Upper lobe of left lung (tissue), 4 donors: Measurements from ENCODE around the gene AUP1.

ENCODE experiments used
- CTCF ChIP-seq, 6 experiments: fragments of 450-650 bp in 4 of 6; fragments of 200-600 bp in 2 of 6; sonication (generic) in 2 of 6; IDR thresholded peaks; one replicate each; pipeline ENCODE4 v1.5.1; 2016 to 2019; ENCODE audit warnings: antibody characterized with exemption in 6 of 6
- POLR2A ChIP-seq, 4 donors: fragments of 450-650 bp; IDR thresholded peaks; one replicate each; pipeline ENCODE4 v1.5.1; 2016 to 2017; ENCODE audit warnings: antibody characterized with exemption in 4 of 4, mild to moderate bottlenecking in 2 of 4

- TF ChIP-seq CTCF (IDR thresholded peaks at IDR 0.05) (peak in 3 of 6 experiments; percentile 12 to 33 (median 19)), POLR2A (IDR thresholded peaks at IDR 0.05) (peak in 3 of 4 donors; percentile 72 to 81 (median 74))
These were observed 26.6 kb downstream of the AUP1 start for GRCh38 chr2:74502720-74503505.
